ENCODE measurements around the gene ATP8A1.

- TF ChIP-seq RAD21 (conservative IDR thresholded peaks at IDR 0.05) (no peak), CTCF (IDR thresholded peaks at IDR 0.05; ENCODE audit: poor library complexity, severe bottlenecking) (no peak), TAF1 (IDR thresholded peaks at IDR 0.05; ENCODE audit: low read depth) (no peak), POLR2AphosphoS5 (IDR thresholded peaks at IDR 0.05) (no peak), SMC3 (conservative IDR thresholded peaks at IDR 0.05; ENCODE audit: poor library complexity) (no peak)
Observed at GRCh38 chr4:42415281-42415680, 241.6 kb downstream of the ATP8A1 start.
